ENCODE data around the gene DNM3.

Gene DNM3

GRCh38 chr1:172208635-172209034 is 367.3 kb downstream of the DNM3 start:
- no peak for TF ChIP-seq CTCF (IDR thresholded peaks at IDR 0.05; ENCODE audit: borderline replicate concordance, control extremely low read depth, extremely low read depth, insufficient read depth, missing control alignments)
- DNase-seq (ENCODE audit: low spot score), result no peak
- in situ Hi-C loops (cut with MboI; ENCODE audit: low sequenced_read_pairs, unreplicated experiment), result no loop called here

- no peak for DNase-seq (ENCODE audit: low spot score)
- in situ Hi-C loops (cut with MboI; ENCODE audit: low sequenced_read_pairs, unreplicated experiment), result no loop called here
- no peak for TF ChIP-seq CTCF (IDR thresholded peaks at IDR 0.05; ENCODE audit: borderline replicate concordance, control extremely low read depth, extremely low read depth, insufficient read depth, missing control alignments)
These were observed 369.9 kb downstream of the DNM3 start for GRCh38 chr1:172211221-172211620.

- no peak for DNase-seq (ENCODE audit: low spot score)
- TF ChIP-seq CTCF (IDR thresholded peaks at IDR 0.05; ENCODE audit: borderline replicate concordance, control extremely low read depth, extremely low read depth, insufficient read depth, missing control alignments), result no peak
- in situ Hi-C loops (cut with MboI; ENCODE audit: low sequenced_read_pairs, unreplicated experiment), result no loop called here
These were observed 370.8 kb downstream of the DNM3 start for GRCh38 chr1:172212124-172212523.

GRCh38 chr1:172215006-172215405 is 373.7 kb downstream of the DNM3 start:
- in situ Hi-C loops (cut with MboI; ENCODE audit: low sequenced_read_pairs, unreplicated experiment), result no loop called here
- no peak for TF ChIP-seq CTCF (IDR thresholded peaks at IDR 0.05; ENCODE audit: borderline replicate concordance, control extremely low read depth, extremely low read depth, insufficient read depth, missing control alignments)
- no peak for DNase-seq (ENCODE audit: low spot score)

- DNase-seq (ENCODE audit: low spot score), result no peak
- in situ Hi-C loops (cut with MboI; ENCODE audit: low sequenced_read_pairs, unreplicated experiment), result no loop called here
- TF ChIP-seq CTCF (IDR thresholded peaks at IDR 0.05; ENCODE audit: borderline replicate concordance, control extremely low read depth, extremely low read depth, insufficient read depth, missing control alignments), result no peak
These were observed 378.7 kb downstream of the DNM3 start for GRCh38 chr1:172219966-172220365.

- TF ChIP-seq CTCF (IDR thresholded peaks at IDR 0.05; ENCODE audit: borderline replicate concordance, control extremely low read depth, extremely low read depth, insufficient read depth, missing control alignments), result no peak
- in situ Hi-C loops (cut with MboI; ENCODE audit: low sequenced_read_pairs, unreplicated experiment), result no loop called here
- DNase-seq (ENCODE audit: low spot score), result no peak
These were observed 379.1 kb downstream of the DNM3 start for GRCh38 chr1:172220376-172220775.

- DNase-seq (ENCODE audit: low spot score), result no peak
- TF ChIP-seq CTCF (IDR thresholded peaks at IDR 0.05; ENCODE audit: borderline replicate concordance, control extremely low read depth, extremely low read depth, insufficient read depth, missing control alignments), result no peak
- in situ Hi-C loops (cut with MboI; ENCODE audit: low sequenced_read_pairs, unreplicated experiment), result no loop called here
These were observed 380.1 kb downstream of the DNM3 start for GRCh38 chr1:172221436-172221835.

Data from GM13976 (cell line).